HepG2 (cell line): ENCODE measurements around the gene OR2B2. TPM values are rescaled to one million over a fixed set of nuclear protein-coding genes. Genes with fewer than 3 reads are reported as not detected.

Experiments used
- ATF4 ChIP-seq, 2 experiments: fragments of 450-650 bp in 1 of 2; sonication (generic) in 1 of 2; formaldehyde crosslinking; IDR thresholded peaks; 2 replicates each; pipeline versions ENCODE4 v1.5.0 to v1.8.0; 2020 to 2022; ENCODE audit warnings: mild to moderate bottlenecking in 1 of 2, missing genetic modification reagents in 1 of 2
- ATRX ChIP-seq: sonication (generic); formaldehyde crosslinking; IDR thresholded peaks from 2 replicates; pipeline ENCODE4 v1.4.0; 2020; ENCODE audit warnings: missing genetic modification reagents, borderline replicate concordance
- BHLHE40 ChIP-seq: IDR thresholded peaks from 2 replicates; pipeline ENCODE4 v1.6.1; 2011; ENCODE audit warnings: low read length, improper control_type of control experiment
- CCDC6 ChIP-seq: sonication (generic); formaldehyde crosslinking; IDR thresholded peaks from 2 replicates; pipeline ENCODE4 v1.8.1; 2022; ENCODE audit warnings: mild to moderate bottlenecking, missing genetic modification reagents, moderate library complexity
- ERF ChIP-seq: IDR thresholded peaks from 2 replicates; pipeline ENCODE4 v1.6.1; 2018; ENCODE audit warnings: missing biosample characterization, missing genetic modification reagents
- FOXK1 ChIP-seq: sonication (generic); formaldehyde crosslinking; IDR thresholded peaks from 2 replicates; pipeline ENCODE4 v1.4.0; 2020; ENCODE audit warnings: low read depth, missing genetic modification reagents, borderline replicate concordance
- ISX ChIP-seq: sonication (generic); formaldehyde crosslinking; conservative IDR thresholded peaks from 2 replicates; pipeline ENCODE4 v1.5.0; 2020; ENCODE audit warnings: missing genetic modification reagents
- NFYC ChIP-seq: IDR thresholded peaks from 2 replicates; pipeline ENCODE4 v1.6.1; 2016; ENCODE audit warnings: missing genetic modification reagents, missing compliant biosample characterization
- RAD21 ChIP-seq: fragments of 450-650 bp; formaldehyde crosslinking; IDR thresholded peaks from 2 replicates; pipeline ENCODE4 v1.5.0; 2020; ENCODE audit warnings: mild to moderate bottlenecking
- RBAK ChIP-seq: sonication (generic); formaldehyde crosslinking; IDR thresholded peaks from 2 replicates; pipeline ENCODE4 v1.5.1; 2020; ENCODE audit warnings: mild to moderate bottlenecking, missing genetic modification reagents
- RBM39 ChIP-seq: fragments of 200-400 bp; formaldehyde crosslinking; IDR thresholded peaks from one replicate; pipeline ENCODE4 v1.6.1; 2018; ENCODE audit warnings: antibody characterized with exemption, mild to moderate bottlenecking, low read depth, low read length; ENCODE audit not compliant: poor library complexity, severe bottlenecking
- RFX3 ChIP-seq: IDR thresholded peaks from 2 replicates; pipeline ENCODE4 v1.6.1; 2016; ENCODE audit warnings: missing biosample characterization, missing genetic modification reagents
- SALL1 ChIP-seq: sonication (generic); formaldehyde crosslinking; IDR thresholded peaks from 2 replicates; pipeline ENCODE4 v1.8.0; 2022; ENCODE audit warnings: mild to moderate bottlenecking, missing genetic modification reagents
- YEATS2 ChIP-seq: sonication (generic); formaldehyde crosslinking; IDR thresholded peaks from 2 replicates; pipeline ENCODE4 v1.4.0; 2020; ENCODE audit warnings: missing genetic modification reagents, borderline replicate concordance
- ZBTB3 ChIP-seq: sonication (generic); formaldehyde crosslinking; IDR thresholded peaks from 2 replicates; pipeline ENCODE4 v1.4.0; 2020; ENCODE audit warnings: low read depth, mild to moderate bottlenecking, moderate library complexity, missing genetic modification reagents, borderline replicate concordance
- ZFX ChIP-seq: sonication (generic); formaldehyde crosslinking; IDR thresholded peaks from 2 replicates; pipeline ENCODE4 v1.4.0; 2020; ENCODE audit warnings: mild to moderate bottlenecking, low read depth, missing genetic modification reagents, moderate library complexity
- ZNF337 ChIP-seq: sonication (generic); formaldehyde crosslinking; IDR thresholded peaks from 2 replicates; pipeline ENCODE4 v1.5.1; 2020; ENCODE audit warnings: missing genetic modification reagents, low read depth, mild to moderate bottlenecking, borderline replicate concordance
- ZNF543 ChIP-seq: sonication (generic); formaldehyde crosslinking; IDR thresholded peaks from 2 replicates; pipeline ENCODE4 v1.4.0; 2020; ENCODE audit warnings: mild to moderate bottlenecking, missing genetic modification reagents
- ZNF777 ChIP-seq: sonication (generic); formaldehyde crosslinking; IDR thresholded peaks from 2 replicates; pipeline ENCODE4 v1.4.0; 2020; ENCODE audit warnings: missing genetic modification reagents
- polyA plus RNA-seq, 8 experiments: library from polyadenylated mRNA; depleted of rRNA in 3 of 8; stranded (reverse) in 7 of 8; unstranded in 1 of 8; fragments of >200 nt; fragmentation: Illumina TruSeq in 4 of 8; extraction: Trizol in 4 of 8; gene quantifications; 2 replicates each; pipeline versions ENCODE4 v1.2.1 to v1.2.3, GENCODE V29; 2011 to 2016; ENCODE audit warnings: low read depth in 4 of 8, missing spikeins in 1 of 8, mixed read lengths in 1 of 8; ENCODE audit not compliant: insufficient read depth in 1 of 8
- total RNA-seq, 5 experiments: library from RNA; depleted of rRNA; stranded (reverse); fragments of >200 nt; fragmentation: Illumina TruSeq; extraction: Trizol; gene quantifications; 2 replicates each; pipeline ENCODE4 v1.2.3, GENCODE V29; 2016; ENCODE audit warnings: low read depth in 1 of 5
- TF ChIP-seq, protein P1 (sequence below): IDR thresholded peaks from 2 replicates; pipeline ENCODE4 v1.6.1; 2012; ENCODE audit warnings: inconsistent platforms
- TF ChIP-seq, protein P2 (sequence below): IDR thresholded peaks from 2 replicates; pipeline ENCODE4 v1.6.1; 2016; ENCODE audit warnings: mild to moderate bottlenecking, missing biosample characterization, missing genetic modification reagents
- TF ChIP-seq, protein P3 (sequence below): sonication (generic); formaldehyde crosslinking; IDR thresholded peaks from 2 replicates; pipeline ENCODE4 v1.4.0; 2020; ENCODE audit warnings: mild to moderate bottlenecking, missing genetic modification reagents
- TF ChIP-seq, protein P4 (sequence below): sonication (generic); formaldehyde crosslinking; IDR thresholded peaks from 2 replicates; pipeline ENCODE4 v1.8.1; 2023; ENCODE audit warnings: mild to moderate bottlenecking, missing genetic modification reagents

OR2B2 gene
- total and polyA plus RNA-seq, 2 of the 13 experiments (the other 11 are each of a cell fraction or from before 2014, with no cell fraction given), result not detected

DNA sequence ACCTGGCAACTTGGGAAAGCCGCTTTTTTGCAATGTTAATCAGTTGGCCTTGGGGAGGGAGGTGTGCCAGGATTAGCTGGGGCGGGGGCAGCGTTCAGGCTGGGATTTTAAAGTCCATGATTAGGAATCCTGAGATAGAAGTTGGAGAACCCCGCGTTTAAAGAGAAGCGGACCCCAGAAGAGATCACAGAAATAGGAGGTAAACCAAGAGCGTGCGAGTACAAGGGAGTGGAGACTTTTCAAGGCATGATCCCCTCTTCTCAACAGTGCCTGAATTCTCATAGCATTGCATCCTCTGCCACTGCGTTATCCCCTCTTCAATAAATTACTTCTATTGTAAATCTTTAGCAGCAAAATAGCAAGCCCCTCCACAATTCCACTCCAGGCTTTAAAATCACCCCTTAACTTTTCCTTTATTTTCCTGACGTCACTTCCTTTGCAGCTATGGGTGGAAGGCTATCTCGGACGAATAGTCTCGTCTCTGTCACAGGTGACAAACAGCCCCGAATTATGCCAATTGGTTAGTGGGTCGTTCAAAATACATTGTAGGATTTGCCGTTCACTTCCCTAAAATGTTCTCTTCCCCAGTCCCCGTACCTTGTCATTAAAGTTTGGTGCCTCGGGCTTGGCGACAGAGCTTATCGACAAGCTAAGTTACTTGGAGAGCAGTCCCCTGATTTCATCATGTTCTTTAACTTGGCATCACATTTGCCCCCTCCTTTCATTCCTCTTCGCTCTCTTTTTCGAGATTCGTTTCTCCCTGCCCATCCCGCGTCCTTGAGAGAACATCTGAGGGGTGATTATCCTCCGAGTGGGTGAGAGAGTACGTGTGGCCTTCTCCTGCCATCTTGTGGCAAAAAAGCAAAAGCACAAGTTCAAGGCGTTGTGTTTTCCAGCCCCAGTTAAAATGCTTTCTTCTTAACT, 17.1 kb downstream of the OR2B2 start (continued):
- TF ChIP-seq ZBTB3, result 0 out of 2 replicates have a peak, but pooled peaks have one; percentile 13
- no peak; the same call in 1 of the 2 replicates for TF ChIP-seq ZFX
- TF ChIP-seq, protein P1, sequence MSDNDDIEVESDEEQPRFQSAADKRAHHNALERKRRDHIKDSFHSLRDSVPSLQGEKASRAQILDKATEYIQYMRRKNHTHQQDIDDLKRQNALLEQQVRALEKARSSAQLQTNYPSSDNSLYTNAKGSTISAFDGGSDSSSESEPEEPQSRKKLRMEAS, result peak; percentile 11; the same call in 1 of the 2 replicates
- peak; percentile 32; the same call in 1 of the 2 replicates for TF ChIP-seq YEATS2 (CRISPR knock-in tag)
- TF ChIP-seq RBAK (CRISPR knock-in tag), result peak; percentile 84
- TF ChIP-seq RBM39, result no peak
- peak; percentile 43; the same call in 1 of the 2 replicates for TF ChIP-seq CCDC6 (CRISPR knock-in tag)
- TF ChIP-seq ZNF543 (CRISPR knock-in tag), result 0 out of 2 replicates have a peak, but pooled peaks have one; percentile 31
- 0 out of 2 replicates have a peak, but pooled peaks have one; percentile 18 for TF ChIP-seq ERF
- TF ChIP-seq, protein P2, sequence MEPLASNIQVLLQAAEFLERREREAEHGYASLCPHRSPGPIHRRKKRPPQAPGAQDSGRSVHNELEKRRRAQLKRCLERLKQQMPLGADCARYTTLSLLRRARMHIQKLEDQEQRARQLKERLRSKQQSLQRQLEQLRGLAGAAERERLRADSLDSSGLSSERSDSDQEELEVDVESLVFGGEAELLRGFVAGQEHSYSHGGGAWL (CRISPR knock-in tag), result no peak
- TF ChIP-seq NFYC, result peak; percentile 61
- peak; percentile 93 for TF ChIP-seq RAD21 (CRISPR knock-in tag)
- peak; percentile 76 for TF ChIP-seq SALL1 (CRISPR knock-in tag)
- 0 out of 2 replicates have a peak, but pooled peaks have one; percentile 52 for TF ChIP-seq ZNF337
- TF ChIP-seq BHLHE40, result 0 out of 2 replicates have a peak, but pooled peaks have one; percentile 21
- 0 out of 2 replicates have a peak, but pooled peaks have one; percentile 38 for TF ChIP-seq ZNF777 (CRISPR knock-in tag)
- no peak; the same call in 1 of the 2 replicates for TF ChIP-seq RFX3 (CRISPR knock-in tag)
- TF ChIP-seq, protein P3, sequence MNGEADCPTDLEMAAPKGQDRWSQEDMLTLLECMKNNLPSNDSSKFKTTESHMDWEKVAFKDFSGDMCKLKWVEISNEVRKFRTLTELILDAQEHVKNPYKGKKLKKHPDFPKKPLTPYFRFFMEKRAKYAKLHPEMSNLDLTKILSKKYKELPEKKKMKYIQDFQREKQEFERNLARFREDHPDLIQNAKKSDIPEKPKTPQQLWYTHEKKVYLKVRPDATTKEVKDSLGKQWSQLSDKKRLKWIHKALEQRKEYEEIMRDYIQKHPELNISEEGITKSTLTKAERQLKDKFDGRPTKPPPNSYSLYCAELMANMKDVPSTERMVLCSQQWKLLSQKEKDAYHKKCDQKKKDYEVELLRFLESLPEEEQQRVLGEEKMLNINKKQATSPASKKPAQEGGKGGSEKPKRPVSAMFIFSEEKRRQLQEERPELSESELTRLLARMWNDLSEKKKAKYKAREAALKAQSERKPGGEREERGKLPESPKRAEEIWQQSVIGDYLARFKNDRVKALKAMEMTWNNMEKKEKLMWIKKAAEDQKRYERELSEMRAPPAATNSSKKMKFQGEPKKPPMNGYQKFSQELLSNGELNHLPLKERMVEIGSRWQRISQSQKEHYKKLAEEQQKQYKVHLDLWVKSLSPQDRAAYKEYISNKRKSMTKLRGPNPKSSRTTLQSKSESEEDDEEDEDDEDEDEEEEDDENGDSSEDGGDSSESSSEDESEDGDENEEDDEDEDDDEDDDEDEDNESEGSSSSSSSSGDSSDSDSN (CRISPR knock-in tag), result peak; percentile 52; the same call in 1 of the 2 replicates
- 0 out of 4 replicates have a peak, but pooled peaks of 1 of the 2 experiments have one; percentile 66 for TF ChIP-seq ATF4 (CRISPR knock-in tag; IDR thresholded peaks at IDR 0.05)
- no peak for TF ChIP-seq ISX (CRISPR knock-in tag)
- TF ChIP-seq, protein P4, sequence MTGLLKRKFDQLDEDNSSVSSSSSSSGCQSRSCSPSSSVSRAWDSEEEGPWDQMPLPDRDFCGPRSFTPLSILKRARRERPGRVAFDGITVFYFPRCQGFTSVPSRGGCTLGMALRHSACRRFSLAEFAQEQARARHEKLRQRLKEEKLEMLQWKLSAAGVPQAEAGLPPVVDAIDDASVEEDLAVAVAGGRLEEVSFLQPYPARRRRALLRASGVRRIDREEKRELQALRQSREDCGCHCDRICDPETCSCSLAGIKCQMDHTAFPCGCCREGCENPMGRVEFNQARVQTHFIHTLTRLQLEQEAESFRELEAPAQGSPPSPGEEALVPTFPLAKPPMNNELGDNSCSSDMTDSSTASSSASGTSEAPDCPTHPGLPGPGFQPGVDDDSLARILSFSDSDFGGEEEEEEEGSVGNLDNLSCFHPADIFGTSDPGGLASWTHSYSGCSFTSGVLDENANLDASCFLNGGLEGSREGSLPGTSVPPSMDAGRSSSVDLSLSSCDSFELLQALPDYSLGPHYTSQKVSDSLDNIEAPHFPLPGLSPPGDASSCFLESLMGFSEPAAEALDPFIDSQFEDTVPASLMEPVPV, result 0 out of 2 replicates have a peak, but pooled peaks have one; percentile 11
- TF ChIP-seq FOXK1, result peak; percentile 17; the same call in 1 of the 2 replicates
- TF ChIP-seq ATRX (CRISPR knock-in tag), result no peak
